GM18505 (cell line): ENCODE results near the gene SC5D.
A peak's percentile ranks its signal among the peaks of the same experiment; 100 is the strongest.

Experiments used
- ATAC-seq: cut with Tn5 transposase; IDR thresholded peaks from one replicate; pipeline ENCODE4 v1.9.1; 2021; ENCODE audit not compliant: unreplicated experiment
- POLR2A ChIP-seq: IDR thresholded peaks from 4 replicates; pipeline ENCODE4 v1.6.1; 2011; ENCODE audit warnings: borderline replicate concordance; ENCODE audit not compliant: insufficient read depth, insufficient read length; ENCODE audit errors: extremely low read depth

Gene SC5D

DNA sequence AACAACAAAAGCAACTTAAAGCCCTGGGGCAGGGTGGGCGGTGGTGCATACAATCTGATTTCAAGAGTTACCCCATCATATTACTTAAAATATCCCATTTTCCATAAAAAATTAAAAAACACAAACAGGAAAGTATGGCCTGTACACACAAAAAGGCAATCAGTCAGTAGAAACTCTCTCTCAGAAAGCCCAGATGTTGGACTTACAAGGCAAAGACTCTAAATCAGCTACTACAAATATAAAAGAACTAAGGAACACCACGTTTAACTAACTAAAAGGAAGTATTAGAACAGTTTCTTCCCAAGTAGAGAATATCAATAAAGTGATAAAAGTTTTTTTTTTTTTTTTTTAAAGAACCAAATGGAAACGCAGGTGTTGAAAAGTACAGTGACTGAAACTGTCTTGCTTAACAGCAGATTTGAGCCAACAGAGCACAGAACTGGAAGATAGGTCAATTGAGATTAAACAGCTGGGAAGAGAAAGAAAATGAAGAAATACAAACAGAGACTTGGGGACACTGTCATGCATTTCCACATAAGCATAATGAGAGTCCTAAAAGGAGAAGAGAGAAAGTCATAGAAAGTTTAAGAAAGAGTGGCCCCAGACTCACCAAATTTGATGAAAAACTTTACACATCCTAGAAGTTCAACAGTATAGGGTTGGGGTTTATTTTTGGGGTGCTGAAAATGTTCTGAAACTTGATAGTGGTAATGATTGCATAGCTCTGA, 8.6 kb downstream of the SC5D start:
- no peak for ATAC-seq
- TF ChIP-seq POLR2A, result no peak

DNA sequence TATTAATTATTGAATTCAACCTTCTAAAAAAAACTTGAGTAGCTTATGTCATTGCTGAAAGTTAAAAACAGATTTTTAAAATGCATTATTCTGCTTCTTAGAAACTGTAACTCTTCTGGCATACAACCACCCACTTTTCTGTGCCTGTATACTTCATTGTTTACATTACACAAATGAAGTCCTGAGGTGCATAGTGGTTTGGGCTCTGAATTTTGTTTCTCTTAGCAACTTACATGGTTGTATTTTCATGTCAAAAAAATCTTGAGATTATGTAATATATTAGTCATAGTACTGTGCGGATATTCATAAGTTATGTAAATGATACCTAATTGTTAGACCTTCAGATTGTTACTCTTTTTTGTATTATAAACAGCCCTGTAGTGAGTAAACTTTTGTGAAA, 12.2 kb downstream of the SC5D start:
- no peak for TF ChIP-seq POLR2A
- no peak for ATAC-seq

DNA sequence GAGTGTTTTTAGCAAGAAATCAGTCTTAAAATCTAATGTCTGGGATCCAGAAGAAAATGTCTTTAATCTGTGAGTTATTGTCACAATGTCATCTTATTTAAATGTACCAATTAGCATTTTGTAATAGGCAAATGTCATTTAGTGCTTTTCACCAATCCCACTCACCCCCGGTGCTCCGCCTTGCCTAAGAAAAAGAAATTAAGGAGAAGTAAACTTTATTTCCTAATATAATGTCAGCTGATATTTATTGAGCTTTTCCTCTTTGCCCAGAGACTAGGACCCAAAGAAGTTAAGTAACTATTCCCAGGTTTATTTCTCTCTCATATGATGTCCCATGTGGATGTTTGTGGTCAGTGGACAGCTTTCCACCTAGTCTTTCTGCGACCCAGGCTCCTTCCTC, 16.2 kb downstream of the SC5D start:
- TF ChIP-seq POLR2A, result no peak

DNA sequence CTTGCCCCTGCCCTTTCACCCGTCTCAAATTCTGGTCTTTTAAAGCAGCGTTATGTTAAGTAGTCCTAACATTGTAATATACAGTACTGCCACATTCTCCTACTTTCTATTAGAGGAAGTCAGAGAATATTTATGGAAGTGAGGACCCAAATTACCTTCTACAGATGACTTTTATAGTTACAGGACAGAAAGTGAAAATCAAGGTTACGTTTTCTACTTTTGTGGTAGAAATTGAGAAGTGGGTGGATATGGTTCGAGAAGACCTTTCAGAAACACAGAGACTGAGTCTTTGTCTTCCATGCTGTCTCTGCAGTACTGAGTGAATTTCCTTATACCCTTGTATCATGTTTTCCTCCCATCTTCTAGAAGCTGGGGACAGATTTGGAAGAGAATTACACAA, 17.1 kb downstream of the SC5D start:
- TF ChIP-seq POLR2A, result no peak
- no peak for ATAC-seq

More for the DNA sequence above, 16.2 kb downstream of the SC5D start:
- ATAC-seq, result no peak

DNA sequence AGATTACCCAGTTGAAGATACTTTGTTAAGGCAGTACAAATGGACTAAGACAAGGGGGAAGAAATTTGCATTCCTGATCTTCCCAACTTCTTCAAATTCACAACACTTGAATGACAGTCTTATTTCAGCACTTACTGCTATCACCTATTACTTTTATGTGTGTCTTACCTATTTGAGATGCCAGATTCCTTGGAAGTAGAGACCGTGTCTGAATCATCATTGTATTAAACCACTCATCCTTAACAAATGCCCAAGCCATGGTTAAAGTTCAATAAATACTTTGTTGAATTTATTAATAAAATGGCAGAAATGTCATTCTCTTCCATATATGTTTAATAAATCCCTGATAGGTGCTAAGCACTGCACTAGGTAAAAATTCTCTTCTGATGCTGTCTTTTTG, 18.3 kb downstream of the SC5D start:
- no peak for TF ChIP-seq POLR2A
- ATAC-seq, result no peak

DNA sequence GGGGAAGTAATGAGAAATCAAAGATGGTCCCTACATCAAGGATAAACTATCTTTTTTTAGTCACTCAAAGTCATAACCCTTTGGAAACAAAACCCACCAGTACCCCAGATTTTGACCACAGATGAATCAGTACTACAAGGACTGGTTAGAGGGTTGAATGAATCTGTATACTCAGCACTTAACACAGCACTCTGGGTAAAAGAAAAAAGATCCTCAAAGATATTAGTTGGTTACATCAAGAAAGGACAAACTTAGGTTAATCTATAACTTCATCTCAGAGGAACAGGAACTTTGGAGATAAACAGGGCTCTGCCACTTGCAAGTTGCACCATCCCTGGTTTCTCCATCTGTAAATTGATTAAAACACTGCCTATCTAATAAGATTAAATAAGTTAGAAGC, 18.8 kb downstream of the SC5D start:
- TF ChIP-seq POLR2A, result no peak
- no peak for ATAC-seq

DNA sequence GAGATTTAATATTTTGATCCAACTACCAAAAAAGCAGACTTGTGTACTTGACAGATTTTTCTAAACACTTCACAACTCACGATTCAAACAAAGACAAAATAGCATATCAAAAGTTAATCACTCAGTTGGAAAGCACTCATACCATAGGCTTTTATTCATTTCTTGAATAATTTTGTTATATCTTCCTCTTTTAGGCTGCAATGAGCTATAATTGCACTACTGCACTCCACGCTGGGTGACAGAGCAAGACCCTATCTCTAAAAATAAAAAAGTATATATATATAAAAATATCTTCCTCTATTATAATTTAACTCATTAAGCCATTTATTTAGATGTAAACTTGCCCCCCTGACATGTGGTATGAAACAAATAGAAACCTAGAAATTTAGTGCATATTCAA, 19.9 kb downstream of the SC5D start:
- ATAC-seq, result no peak
- no peak for TF ChIP-seq POLR2A

DNA sequence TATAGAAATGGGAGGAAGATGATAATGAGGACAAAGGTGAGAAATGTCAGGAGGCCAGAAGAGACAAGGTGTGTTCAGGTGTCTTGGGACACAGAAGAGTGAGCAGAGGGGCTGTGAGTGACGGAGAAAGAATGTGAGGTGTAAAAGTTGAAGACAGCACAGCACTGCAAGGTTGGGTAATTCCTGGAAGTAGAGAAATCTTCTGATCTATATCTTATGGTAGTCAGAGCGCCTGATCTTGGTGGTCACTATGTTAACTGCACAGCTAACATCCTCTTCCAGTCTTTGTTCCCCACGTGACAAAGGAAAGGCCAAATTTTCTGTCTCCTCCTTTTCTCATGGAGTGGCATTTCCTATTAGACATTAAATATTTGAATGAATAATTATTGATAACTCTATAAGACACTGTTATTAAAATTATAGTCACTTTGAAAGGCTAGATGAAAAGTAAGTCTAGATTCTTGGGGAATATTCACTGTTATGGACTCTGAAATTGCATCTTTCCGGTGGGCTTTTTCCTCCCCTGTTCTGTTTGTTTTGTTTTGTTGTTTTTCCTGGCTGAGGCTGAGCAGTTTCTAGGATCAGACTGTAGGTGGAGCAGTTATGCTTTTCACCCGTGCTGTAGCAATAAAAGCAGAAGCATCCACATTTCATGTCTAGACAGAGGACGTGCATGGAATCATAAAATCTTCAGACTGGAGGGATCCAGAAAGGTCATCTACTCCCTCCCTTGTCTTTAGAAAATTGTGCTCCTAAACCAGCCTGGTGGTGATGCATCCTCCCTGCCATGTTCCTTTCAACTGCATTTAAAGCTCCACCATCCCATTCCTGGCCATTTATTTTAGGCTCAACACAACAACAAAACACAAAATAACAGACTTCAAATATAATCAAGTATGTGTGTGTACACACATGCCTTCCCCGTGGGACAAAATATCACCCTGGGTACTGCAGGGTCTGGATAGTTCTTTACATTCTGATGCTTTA, 26.6 kb downstream of the SC5D start:
- no peak for TF ChIP-seq POLR2A
- ATAC-seq, result no peak

DNA sequence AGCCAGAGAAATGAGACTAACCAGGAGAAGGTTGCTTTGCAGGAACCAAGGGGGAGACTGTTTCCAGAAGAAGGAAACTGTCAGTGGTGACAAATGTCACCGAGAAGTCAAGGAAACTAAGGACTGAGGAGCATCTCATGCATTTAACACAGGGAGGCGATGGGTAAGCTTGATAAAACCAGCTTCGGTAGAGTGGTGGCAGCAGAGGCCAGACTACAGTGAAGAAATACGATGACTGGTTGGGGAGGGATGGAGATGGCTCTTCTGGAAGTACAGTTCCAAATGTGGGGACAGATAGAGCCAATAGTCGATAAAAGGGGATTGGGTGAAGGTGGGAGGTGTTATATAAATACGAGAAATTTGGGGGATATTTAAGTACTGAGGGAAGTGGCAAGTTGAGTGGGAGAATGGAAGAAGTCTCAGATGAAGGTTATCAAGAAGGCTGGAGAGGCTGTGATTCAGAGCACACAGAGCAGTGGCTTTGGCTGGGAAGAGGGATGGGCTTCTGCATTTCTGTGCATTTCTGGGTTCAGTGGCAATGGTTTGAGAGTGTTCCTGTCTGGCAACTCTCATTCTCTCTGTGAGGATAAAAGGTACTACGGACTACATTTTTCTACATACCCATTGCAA, 29.2 kb downstream of the SC5D start:
- no peak for TF ChIP-seq POLR2A
- peak; percentile 55 for ATAC-seq

DNA sequence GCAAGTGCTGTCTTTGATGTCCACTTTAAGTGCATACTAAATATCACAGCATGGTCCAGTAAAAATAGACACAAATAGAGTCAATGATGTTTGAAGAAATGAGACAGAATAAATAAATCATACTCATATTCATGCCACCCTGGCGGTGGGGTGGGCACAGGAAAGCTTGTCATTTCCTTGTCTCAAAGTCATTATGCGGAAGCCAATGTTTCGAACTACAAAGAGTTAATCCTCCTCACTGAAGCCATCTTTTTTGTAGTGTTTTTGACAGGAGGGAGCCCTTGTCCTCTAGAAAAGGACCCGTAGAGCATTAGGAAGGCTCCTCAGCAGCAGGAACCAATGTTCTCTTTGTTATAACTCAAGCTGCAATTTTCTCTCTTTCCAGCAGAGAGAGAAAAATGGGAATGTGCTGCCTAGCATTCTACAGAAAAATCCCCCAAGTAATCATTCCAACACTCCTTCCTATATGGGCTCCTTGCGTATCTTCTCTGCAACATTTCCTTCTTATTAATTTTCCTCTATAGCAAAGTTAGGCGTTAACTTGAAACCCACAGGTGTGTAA, 30.6 kb downstream of the SC5D start:
- no peak for ATAC-seq
- TF ChIP-seq POLR2A, result no peak

DNA sequence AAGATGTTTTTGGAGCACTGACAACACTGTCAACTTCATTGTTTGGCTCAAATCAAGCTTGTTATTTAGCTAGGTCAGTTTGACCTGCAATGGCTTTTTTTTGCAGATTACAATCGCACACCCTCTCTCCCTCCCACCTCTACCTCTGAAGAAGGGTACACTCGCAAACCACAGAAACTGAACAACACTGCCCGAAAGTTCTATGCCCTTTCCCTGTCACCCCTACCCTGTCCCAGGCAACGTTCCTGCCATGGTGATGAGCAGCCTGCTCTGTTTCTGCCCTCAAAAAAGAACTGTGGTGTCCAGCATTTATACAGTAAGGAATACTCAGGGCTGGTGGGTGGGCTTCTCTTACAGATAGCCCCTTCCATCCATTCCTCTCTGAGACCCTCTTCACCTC, 33.7 kb downstream of the SC5D start:
- no peak for ATAC-seq
- TF ChIP-seq POLR2A, result no peak

DNA sequence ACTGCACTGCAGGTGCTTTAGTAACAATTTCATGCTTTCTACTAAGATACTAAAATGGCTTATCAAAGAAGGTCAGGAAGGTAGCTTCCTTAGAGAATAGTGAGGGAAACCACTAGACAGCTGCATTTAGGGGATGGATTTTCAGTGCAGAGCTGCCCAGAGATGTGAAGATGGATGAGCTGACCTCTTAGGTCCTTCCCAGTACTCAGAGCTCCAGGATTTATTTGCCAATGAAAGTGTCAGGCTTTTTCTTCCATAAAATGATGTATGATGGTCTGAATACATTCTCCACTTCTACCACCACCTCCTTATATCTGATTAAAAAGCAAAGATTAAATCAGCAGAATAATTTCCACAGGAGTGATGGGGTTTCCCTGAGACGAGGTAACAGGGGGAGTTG, 35.0 kb downstream of the SC5D start:
- no peak for ATAC-seq

More for the DNA sequence above, 35.0 kb downstream of the SC5D start:
- no peak for TF ChIP-seq POLR2A
